GM21390 (cell line): ENCODE data around the gene POLR3C.

Experiments
- ATAC-seq: cut with Tn5 transposase; IDR thresholded peaks from one replicate; pipeline ENCODE4 v1.9.1; 2021; ENCODE audit not compliant: unreplicated experiment

POLR3C gene

DNA sequence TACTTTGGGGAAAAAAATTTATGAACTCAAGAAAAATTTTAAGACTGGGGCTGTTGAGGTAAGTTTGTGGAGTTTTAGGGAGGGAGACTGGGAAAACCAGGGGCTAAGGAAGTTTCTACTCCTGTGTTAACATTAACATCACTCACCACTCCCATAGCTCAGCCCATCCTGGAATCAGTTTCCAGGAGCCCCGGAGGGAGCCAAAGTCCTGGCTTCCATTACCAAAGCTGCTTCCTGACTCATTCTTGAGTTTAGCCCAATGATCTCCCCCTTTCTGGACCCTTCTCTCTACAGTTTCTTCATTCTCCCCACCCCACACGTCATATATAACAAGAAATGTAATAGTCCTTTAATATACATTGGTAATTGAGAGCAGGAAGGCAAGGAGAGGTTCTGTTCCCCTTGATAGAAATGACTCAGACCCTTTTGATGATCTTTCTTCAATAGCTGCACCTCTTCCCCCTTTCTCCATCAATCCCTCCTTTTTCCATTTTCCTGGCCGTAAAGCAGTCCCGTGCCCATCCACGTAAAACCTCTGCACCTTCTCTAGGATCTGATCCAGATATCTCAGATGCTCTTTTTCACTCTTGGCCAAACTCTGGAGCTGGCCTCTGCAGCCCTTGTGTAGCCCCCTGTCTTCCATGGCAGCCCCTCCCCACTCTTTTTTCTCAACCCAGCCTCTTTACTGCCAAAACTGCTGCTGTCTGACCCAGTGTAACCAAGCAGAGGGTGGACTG, 39.5 kb downstream of the POLR3C start:
- ATAC-seq = no peak

DNA sequence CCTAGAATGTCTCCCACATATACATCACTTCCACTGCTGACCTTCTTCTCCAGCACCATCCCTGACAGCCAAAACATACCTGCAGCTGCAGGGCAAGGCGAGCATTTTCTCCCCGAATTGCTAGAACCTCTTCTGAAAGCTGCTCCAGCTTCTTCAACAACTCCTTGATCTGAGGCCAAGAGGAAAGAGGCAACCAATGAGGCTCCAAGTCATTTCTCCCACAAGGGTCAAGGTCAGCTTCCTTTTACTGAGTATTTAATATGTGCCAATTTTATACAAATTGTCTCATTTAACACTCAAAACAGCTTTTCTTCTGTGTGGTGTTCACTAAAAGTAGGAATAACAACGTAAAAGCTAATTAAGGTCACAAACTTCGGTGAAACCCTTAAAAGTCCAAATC, 44.2 kb downstream of the POLR3C start:
- ATAC-seq = no peak

DNA sequence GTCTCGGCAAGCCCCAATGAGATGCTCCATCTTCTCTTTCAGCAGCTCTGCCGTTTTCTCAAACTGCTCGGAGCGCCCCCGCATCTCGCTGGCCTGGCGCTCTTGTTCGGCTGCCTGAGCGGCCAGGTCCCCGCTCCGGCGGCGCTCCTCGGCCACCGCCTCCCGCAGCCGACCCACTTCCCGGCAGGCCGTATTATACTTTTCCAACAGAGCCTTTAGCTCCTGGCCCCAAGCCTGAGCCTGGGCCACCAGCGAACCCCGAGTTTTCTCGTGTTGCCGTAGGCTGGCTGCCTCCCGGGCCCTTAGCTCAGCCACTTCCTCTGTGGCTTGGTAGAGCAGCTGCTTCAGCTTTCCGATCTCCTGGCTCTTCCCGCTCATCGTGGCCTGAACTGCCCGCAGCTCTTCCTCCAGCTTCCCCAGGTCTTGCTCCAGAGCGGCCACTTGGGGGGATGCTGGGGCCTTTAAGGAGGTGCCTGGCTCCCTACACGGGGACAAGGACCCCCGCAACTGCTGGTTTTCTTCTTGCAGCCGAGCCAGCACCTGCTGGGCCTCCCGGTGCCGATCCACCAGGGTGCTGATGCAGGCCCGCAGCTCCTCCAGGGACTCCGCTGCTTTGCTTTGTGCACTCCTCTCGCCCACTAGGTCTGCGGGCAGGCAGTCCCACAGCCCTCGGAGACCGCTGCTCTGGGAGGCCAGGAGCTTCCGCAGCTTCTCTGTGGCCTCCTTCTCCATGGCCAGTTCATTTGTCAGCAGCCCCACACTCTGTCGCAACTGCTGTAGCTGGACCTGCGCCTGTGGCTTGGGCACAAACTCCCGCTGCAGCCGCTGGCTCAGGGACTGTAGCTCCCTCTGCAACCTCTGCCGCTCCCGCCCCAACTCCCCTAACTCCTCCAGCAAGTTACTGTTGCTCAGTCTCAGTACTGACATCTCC, 48.3 kb downstream of the POLR3C start:
- no peak for ATAC-seq

DNA sequence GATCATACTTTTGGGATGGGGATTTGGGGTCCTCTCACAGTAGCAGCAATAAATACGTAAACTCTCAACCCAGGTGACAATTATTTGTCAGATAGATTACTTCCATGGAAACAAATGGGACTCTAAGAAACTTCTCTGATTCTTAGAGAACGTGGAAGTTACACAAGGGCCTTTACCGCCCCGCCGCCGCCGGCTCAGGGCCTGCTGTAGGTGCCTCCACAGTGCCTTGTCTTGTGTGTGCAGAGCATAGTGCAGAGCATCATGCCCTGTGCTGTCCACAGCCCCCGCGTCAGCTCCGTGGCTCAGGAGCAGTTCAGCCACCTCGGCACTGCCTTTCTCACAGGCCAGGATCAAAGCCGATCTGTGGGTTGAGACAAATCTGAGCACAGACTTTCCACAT, 50.6 kb downstream of the POLR3C start:
- ATAC-seq = no peak

DNA sequence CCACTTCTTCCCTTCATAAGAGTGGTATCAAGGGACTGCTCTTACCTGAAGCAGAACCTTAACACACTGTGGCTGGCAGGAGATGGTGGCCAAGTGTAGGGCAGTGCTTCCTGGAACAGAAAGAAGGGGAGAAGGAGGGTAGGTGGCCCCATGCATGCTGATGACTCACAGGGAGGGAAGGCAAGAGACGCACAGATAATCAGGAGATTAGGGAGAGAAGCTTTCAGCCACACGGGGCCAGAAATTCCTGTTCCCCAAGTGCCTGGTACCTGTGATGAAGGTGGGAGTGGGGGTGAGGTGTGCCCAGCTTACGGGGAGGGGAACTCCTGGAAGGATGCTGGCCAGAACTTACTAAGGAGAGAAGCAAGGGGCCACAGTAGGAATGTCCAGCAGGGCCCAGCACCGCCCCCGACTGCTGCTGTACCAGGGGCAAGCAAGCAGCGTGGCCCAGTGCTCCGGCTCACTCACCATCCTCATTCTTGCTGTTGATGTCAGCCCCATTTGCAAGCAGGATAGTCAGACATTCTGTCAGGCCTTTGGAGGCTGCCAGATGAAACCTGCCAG, 54.0 kb downstream of the POLR3C start:
- ATAC-seq = no peak

DNA sequence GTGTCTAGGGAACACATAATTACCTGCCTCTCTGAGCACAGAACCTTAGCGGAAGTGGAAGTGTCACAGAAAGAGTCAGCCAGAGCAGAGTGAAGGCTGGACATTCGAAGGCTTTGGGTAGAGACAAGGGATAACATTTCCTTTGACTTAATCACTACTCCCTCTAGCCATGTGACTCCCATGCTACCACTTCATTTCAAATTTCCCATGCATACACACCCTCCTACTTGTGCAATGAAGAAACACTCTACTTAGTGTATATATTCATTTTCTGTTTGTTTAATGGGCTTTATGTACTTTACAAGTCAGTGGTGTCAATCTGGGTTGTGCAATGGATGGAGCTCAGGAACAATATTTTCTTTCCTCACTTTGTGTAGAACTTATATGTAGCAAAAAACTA, 54.7 kb downstream of the POLR3C start:
- ATAC-seq = no peak

DNA sequence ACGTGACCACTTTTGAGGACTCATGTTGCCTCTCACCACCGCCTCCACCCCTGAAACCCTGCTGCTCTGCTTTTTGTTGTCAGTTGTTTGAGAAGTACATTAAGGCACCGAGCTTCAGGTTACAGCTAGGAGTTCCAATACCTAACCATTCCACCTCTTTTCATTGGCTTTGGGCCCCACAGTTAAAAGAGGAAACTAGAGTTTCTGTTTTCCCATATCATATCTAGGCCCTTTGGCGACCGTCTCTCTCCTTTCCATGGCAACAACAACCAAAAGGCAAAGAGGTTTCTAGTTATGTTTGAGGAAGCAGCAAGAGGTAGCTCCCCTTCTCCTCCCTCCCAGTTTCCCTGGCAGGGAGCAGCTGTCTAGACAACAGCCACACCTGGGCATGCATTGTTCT, 55.8 kb downstream of the POLR3C start:
- ATAC-seq = no peak

DNA sequence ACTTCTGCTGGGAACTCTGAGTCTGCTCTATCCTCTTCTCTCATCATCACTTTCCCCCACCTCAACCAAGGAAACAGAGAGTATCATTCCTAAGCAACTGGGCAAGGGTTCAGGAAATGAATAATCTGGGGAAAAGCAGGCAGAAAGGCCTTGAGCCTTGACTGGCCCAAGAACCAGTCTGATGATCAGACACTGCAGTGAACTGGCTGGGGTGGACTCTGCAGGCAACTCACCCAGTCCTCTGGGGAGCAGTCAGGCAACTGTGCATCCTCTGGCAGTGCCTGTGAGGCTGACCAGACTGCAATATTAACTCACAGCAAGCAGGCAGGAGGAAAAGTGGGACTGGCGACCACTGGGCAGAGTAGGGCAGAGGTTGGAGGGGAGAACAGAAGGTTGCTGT, 60.7 kb downstream of the POLR3C start:
- ATAC-seq = no peak

DNA sequence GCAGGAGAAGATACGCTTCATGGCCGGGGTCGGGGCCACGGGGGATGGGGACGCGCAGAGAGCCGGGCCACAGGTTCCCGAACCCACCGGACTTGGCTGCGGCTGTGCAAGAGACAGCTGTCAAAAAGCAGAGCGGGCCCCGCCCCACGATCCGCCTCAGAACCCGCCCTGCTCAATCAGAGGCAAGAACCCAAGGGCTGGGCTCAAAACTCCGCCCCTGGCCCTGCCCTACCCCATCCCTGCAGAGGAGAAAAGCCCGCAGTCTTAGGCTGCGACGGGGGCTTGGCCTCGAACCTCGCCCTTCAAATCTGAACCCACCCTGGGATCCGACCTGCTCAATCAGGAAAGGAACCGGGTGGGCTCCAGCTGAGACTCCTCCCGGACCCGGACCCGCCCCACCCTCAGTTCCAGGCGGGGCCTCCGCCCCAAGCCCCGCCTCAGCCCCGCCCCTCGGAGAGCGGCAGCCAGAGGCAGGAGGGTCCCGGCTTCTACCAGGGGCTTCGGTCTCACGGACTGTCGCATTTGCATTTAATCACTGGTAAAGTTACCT, 61.8 kb downstream of the POLR3C start, which contains the start of gene ANKRD35:
Gene ANKRD35, minus strand, starts transcription at position 129 of the 550 bp plus-strand sequence. Its CDS starts 108 bp downstream, at position 21.
- peak; percentile 99 for ATAC-seq

DNA sequence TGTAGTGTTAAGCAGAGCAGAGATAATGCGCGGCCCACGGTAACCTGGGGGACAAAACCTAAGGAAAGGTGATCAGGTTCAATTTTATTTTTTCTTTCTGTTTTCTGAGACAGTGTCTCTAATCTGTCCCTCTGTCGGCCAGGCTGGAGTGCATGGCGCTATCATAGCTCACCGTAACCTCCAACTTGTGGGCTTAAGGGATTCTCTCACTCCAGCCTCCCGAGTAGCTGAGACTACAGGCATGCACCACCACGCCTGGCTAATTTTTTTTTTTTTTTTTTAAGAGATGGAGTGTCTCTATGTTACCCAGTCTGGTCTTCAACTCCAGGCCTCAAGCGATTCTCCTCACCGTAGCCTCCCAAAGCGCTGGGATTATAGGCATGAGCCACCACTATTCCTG, 62.4 kb downstream of the POLR3C start:
- no peak for ATAC-seq

DNA sequence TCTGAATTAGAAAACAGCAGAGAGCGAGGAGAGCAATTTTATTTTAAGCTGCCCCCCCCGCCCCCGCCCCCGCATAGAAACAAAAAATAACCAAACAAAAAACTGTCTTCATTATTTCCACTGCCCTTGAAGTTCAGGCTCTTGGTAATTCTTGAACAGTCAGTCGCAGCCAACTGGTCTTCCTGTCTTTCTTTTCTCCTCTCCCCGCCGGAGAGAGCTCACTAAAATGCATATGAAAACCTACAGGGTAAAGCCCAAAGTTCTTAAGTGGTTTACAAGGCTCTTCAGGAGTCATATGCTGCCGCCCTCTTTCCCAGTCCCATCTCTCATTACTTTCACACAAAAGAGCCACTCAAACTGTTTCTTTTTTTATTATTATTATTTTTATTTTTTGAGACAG, 62.8 kb downstream of the POLR3C start:
- no peak for ATAC-seq

DNA sequence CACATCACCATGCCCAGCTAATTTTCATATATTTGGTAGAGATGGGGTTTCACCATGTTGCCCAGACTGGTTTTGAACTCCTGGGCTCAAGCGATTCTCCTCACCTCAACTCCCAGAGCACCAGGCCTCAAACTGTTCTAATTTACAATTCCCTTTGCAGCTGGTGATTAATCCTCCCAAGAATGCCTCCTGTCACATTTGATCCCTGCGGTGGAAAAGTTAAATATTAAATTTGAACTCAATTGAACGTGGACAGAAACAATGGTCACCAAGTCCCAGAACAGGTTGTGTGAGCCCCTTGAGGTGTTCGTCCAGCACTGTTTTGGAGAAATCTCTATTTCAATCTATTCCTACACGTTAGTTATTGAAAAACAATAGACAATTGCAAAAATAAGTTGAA, 63.6 kb downstream of the POLR3C start:
- ATAC-seq = no peak

DNA sequence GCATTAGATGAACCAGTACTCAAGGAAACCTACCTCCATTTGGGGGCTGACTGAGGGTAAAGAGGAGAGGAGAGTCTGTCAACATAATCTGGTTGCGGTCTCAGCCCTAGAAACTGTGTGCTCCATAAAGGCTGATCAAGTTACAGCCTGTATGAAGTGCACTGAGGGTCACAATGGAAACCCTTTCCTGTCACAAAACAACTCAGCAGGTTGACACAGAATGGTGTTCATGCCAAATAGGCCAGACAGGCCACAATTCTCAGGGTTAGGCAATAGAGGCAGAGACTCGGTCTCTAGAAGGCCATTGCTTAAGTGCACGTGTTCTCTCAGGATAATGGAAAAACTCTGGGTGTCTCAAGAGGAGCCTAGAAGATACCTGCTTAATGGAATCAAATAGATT, 65.7 kb downstream of the POLR3C start:
- no peak for ATAC-seq

DNA sequence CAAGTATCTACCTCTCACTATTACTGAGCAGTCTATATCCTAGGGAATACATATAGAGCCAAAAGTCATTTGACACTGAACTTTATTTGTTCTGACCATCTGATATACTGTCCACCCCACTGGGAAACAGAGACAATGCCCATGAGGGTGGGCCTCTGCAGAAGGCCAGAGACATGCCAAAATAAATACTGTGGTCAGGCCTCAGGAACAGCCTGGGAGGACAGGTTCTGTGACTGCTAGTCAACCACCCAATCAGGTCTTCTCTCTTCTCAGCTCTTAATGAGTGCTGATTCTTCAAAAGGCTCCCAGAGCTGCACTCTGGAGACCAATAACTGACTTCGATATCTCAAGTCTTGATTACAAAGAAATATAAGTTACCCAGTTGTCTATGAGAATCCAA, 67.1 kb downstream of the POLR3C start:
- ATAC-seq = no peak

DNA sequence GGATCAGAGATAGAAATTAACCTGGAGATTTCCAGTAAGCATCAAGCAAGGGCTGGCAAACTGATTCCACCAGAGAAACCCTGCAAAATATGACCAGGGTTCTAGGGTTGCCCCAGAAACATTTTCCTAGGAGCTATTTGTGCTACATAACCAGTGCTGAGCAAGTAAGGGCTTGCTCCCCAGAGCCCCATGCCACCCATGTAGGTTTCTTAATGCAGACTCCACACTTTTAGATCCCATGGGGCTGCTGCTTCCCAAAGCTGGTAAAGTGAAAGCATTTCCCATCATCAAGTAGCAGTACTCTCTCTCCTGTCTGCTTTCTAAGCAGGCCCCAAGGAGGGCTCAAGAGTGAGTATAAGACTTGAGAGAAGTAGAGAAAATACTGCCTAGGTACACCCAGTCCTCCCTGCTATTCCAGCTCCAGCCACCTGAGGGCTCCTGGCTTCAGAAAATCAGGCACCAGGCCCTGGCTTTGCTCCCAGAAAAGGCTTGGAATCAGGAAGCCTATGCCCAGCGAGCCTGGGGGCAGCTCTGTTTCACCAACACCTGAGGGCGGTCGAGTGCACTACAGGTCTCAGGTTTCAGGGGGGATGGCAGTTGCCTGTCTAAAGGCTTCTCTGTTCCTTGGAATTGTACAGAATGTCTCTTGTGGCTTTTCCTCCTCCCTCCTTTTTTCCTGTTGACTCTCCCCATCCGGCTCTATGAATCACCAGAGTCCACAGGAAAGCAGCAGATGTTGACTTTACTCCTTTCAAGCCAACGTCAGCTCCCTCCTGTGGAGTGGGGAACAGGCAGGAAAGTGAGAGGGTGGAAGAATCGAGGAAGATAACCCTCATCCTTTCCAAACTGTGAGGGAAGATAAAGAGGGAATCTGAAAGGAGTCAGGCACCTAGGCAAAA, 67.8 kb downstream of the POLR3C start:
- no peak for ATAC-seq

DNA sequence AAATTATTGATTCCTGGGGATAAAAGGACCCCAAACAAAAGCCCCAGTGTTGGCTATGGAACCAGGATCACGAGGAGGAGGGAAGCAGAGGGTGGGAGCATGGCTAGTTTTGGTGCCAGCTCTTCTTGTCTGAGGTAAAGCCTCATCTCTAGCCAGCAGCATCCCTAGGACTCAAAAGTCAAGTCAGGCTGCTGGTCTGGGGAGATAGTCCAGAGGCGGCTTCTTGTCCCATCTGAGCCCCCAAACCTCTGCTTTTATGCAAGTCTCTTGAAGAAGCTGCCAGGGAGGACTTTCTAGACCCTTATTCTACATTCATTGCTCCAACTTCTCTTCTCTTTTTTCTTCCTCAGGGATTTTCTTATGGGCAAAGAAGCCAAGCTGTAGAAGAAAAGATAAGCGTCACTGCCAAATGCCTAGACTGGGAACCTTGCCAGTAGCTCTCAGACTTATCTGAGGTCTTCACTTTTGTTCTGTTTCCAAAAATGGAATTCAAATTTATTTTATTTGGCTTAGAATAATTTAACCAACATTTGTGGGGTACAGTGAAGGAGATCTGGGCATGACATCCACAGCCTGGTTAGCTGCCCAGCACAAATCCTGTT, 68.6 kb downstream of the POLR3C start:
- ATAC-seq = no peak

DNA sequence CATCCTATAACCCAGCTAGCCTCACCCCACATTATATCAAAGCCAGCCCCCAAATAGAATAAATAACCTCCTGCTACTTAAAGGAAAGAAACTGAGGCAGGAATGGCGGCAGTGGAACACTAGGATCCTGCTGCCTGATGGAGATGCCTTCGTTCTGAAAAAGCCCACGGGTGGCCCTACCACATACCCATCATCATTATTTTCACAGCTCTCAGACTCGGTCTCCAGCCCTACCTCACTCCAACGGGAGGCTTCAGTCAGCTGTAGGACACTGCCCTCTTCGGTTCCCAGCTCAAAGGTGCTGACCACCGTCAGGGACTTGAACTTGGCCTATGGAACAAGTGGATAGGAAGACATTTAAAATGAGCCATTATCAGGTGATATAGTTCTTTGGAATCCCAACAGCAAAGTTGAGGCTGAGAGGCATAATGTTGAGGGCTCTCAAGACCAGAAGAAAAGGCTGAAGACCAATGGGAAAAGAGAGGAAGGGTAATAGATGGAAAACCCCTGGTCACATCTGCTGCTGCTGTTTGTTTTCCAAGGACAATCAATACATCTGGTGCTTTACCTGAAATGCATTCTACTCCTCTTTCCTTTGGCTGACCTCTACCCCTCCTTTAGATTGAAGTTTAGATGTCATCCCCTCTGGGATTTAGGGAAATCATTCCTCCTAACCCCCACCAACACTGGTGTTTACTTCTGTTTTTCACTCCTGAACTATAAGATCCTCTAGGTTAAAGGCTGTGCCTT, 69.5 kb downstream of the POLR3C start:
- no peak for ATAC-seq
